ENCODE data around the gene ATRIP. TPM values are rescaled to one million over a fixed set of nuclear protein-coding genes. Genes with fewer than 3 reads are reported as not detected.
"Not testable (repeated sequence)": the region's sequence is repeated elsewhere in the genome, so short reads cannot be mapped to it uniquely, and the experiment has no call there.

ATRIP gene
- total RNA-seq, 1 donor from 2014 or later = 4.8 TPM

DNA sequence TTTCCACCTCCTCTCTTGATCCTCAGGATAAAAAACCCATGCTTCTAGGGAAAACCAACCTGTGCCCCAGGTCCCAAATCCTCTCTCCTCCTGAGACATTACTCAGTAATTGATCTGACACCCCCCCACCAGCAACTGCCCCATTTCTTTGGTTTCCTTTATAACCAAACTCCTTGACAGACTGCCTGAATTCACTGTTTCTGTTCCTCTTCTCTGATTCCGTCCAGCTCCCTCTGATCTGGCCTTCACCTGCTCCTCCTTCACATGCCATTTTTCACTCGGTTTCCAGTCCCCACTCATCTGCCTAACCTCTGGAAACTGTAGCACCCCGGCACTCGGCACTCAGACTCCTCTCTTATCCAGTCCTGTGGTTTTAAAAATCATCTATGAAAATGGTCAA lies 8.7 kb upstream of the ATRIP start:
- no peak for DNase-seq

- peak; percentile 96 for DNase-seq
Observed at GRCh38 chr3:48439820-48440589, 6.5 kb upstream of the ATRIP start, which contains the start of the genes CCDC51 and TMA7. Gene CCDC51 (minus strand): TSS chr3:48440119. CDS start chr3:48435128, 4,991 bp downstream. Gene TMA7 (plus strand): TSS chr3:48440257. CDS start chr3:48440297, 40 bp downstream.

- DNase-seq = no peak
Observed at GRCh38 chr3:48440590-48440958, 6.0 kb upstream of the ATRIP start.

DNA sequence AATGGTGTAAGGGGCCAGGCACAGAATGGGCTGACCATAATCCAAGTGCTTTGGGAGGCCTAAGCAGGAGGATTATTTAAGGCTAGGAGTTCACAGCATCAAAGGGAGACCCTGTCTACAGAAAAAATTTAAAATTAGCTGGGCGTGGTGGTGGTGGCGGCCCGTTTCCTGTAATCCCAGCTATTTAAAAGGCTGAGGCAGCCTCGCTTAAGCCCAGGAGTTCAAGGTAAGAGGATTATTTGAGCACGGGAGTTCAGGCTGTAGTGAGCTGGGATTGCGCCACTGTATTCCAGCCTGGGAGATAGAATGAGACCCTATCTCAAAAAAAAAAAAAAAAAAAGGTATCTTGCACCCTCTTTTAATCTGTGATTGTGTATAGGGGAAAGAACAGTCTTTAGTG lies 4.6 kb upstream of the ATRIP start:
- no peak for DNase-seq

- no peak for DNase-seq
Observed at GRCh38 chr3:48445277-48445882, 1.2 kb upstream of the ATRIP start.

DNA sequence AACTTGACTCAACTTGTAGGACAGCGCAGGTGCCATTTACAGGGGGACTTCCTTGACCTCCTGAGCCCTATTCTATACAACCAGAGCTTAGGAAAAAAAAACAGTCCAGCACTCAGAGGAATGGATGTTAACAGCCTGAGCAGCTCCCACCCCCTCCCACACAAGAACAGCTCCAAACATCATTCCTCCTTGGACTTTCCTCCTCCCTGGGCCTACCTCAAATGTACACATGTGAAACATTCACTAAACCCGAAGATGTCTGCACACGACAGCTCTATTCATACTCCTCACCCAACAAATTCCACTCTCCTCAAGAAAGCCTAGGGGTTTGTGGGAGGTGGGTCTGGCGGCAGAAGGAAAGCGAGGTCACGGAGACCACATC lies 503 bp upstream of the ATRIP start:
- DNase-seq = no peak

GRCh38 chr3:48451270-48451669 lies 4.7 kb downstream of the ATRIP start:
- DNase-seq = no peak

- no peak for DNase-seq
Observed at GRCh38 chr3:48456456-48456855, 9.9 kb downstream of the ATRIP start.

- DNase-seq = no peak
Observed at GRCh38 chr3:48459331-48459730, 12.8 kb downstream of the ATRIP start.

DNA sequence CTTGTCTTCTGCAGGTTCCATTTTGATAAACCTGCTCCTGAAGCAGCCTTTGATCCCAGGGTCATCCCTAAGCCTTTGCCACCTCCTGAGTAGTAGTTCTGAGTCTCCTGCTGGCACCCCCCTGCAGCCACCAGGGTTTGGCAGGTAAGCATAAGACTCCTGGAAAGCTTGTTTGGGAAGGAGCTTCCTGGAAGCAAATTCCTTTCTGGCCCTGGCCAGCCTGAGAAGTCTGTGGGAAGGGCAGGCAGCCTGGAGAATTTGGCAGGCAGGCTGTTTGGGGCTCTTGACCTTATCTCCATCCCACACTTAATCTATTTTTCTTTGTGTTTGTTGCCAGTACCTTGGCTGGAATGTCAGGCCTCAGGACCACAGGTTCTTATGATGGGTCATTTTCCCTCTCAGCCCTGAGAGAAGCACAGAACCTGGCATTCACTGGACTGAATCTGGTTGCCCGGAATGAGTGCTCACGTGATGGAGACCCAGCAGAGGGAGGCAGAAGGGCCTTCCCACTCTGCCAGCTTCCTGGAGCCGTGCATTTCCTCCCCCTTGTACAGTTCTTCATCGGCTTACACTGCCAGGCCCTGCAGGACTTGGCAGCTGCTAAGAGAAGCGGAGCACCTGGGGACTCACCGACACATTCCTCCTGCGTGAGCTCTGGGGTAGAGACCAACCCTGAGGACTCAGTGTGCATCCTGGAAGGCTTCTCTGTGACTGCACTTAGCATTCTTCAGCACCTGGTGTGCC lies 13.4 kb downstream of the ATRIP start:
- no peak for DNase-seq

GRCh38 chr3:48460517-48460902 lies 14.0 kb downstream of the ATRIP start:
- DNase-seq = no peak

DNA sequence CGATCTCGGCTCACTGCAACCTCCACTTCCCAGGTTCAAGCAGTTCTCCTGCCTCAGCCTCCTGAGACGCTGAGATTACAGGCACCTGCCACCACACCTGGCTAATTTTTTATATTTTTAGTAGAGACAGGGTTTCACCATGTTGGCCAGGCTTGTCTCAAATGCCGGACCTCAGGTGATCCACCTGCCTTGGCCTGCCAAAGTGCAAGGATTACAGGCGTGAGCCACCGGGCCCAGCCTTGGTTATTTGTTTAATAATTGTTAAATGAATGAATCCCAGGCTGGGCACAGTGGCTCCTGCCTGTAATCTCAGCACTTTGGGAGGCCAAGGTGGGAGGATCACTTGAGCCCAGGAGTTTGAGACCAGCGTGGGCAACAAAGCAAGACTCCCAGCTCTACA lies 15.2 kb downstream of the ATRIP start:
- not testable (repeated sequence) for DNase-seq

- no peak for DNase-seq
Observed at GRCh38 chr3:48463703-48464102, 17.2 kb downstream of the ATRIP start.

DNA sequence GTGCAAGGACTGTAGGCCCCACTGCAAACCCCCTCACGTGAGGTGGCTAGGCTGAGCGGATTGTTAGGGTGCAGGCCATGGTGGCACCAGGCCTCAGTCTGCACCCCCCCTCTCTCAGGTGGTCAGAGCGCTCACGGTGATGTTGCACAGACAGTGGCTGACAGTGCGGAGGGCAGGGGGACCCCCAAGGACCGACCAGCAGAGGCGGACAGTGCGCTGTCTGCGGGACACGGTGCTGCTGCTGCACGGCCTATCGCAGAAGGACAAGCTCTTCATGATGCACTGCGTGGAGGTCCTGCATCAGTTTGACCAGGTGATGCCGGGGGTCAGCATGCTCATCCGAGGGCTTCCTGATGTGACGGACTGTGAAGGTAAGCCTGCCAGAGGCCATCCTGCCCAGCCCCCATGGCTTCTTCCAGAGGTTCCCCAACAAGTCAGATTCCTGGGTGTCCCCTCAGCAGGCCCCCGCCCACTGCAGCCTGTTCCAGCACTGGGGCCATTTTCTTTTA lies 18.2 kb downstream of the ATRIP start:
- no peak for DNase-seq

GRCh38 chr3:48465237-48465530 lies 18.6 kb downstream of the ATRIP start:
- DNase-seq = no peak

GRCh38 chr3:48465531-48466378 lies 19.2 kb downstream of the ATRIP start:
- peak; percentile 99 for DNase-seq

DNA sequence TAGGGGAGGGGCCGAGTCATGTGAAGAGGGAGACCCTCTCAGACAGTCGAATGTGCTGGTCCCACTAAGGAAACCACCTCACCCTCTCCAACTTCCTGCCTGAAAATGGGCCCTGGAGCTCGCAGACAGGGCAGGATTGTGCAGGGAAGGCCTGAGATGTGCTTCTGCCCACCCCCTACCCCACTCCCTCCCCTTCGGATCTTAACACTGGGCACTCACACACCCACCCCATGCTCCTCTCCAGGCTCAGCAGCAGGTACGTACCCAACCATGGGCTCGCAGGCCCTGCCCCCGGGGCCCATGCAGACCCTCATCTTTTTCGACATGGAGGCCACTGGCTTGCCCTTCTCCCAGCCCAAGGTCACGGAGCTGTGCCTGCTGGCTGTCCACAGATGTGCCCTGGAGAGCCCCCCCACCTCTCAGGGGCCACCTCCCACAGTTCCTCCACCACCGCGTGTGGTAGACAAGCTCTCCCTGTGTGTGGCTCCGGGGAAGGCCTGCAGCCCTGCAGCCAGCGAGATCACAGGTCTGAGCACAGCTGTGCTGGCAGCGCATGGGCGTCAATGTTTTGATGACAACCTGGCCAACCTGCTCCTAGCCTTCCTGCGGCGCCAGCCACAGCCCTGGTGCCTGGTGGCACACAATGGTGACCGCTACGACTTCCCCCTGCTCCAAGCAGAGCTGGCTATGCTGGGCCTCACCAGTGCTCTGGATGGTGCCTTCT lies 20.0 kb downstream of the ATRIP start:
- DNase-seq = no peak

GRCh38 chr3:48467110-48467454 lies 20.5 kb downstream of the ATRIP start:
- no peak for DNase-seq

GRCh38 chr3:48467473-48468267 lies 21.1 kb downstream of the ATRIP start:
- no peak for DNase-seq

- no peak for DNase-seq
Observed at GRCh38 chr3:48468329-48468731, 21.8 kb downstream of the ATRIP start.

All from skin of body (tissue), 2 donors.